GM21723 (cell line): ENCODE measurements around the gene CHRDL2.

ENCODE experiments used
- ATAC-seq: cut with Tn5 transposase; IDR thresholded peaks from one replicate; pipeline ENCODE4 v1.9.1; 2021; ENCODE audit warnings: mild to moderate bottlenecking, moderate library complexity; ENCODE audit not compliant: unreplicated experiment

Gene CHRDL2

DNA sequence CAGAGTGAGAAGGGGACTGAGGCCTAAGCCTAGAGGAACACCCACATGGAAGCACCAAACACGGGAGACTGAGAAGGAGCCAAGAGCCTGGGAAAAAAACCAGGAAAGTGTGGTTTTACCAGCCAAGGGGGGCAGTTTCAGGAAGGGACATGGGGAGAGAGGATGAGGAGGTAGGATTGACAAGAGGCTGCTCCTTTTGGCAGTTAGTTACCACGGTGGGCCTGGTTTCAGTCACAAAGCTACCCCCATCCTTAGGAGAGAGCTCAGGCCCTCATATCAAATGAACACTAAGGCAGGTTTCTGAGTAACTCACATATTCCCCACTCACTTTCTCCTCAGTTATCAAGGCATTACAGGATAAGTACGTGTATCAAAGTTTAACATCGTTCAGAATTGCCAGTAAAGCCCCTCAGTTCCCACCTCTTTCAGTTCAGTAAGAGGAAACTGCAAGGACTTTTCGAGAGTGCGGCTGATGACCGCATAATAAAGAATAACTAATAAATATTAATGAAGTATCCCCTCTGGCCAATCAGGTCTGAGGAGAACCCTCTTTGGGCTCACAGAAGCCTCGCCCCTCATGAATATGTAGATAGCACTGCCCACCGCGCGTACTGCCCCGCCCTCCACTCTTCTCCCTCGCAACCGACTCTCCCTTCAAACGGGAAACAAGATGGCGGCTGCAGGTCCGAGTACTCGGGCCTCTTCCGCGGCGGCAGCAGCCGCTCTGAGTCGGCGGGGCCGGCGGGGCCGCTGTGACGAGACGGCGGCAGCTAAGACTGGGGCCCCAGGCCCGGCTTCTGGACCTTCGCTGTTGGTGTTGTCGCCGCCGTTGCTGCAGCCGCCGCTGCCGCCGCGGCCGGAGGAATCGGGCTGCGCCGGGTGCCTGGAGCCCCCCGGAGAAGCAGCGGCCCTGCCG, 17.2 kb upstream of the CHRDL2 start, which contains the start of gene RNF169:
Gene RNF169, plus strand, starts transcription at position 639 of the 916 bp plus-strand sequence. Its CDS starts 32 bp downstream, at position 671.
- peak; percentile 98 for ATAC-seq

DNA sequence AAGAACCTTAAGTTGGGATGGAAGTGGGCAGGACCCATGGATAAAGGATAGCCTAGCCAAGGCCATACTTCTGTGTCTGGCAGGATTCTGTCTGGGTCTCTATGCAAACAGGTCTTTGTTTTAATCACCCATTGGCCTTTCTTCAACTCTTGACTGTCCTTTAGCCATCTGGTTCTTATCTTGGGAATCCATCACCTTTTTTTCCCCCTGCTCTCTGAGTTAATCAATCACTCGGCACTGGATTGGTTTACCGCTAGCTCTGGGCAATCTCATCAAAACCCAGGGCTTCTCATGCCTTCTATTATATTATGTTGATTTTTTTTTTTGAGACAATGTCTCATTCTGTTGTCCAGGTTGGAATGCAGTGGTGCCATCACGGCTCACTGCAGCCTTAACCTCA, 15.6 kb upstream of the CHRDL2 start:
- ATAC-seq = no peak

- no peak for ATAC-seq
These were observed 13.1 kb upstream of the CHRDL2 start for GRCh38 chr11:74744277-74744676.

DNA sequence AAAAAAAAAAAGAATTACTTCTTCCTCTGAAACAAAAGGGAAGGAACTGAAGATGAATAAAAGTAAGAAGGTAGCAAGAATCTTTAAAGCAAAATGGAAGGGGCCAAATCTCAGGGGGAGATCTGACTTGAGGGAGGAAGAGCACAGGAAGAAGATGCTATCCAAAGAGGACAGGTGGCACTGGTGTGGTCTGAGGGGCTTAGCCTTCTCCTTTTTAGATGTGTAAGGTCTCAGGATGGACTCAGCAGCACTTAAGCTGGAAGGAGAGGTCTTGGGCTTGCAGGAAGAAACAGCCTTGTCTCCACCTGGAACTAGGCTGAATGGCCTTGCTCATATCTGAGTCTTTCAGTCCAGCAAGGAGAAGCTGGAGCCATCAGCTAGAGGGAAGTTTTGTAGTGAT, 12.4 kb upstream of the CHRDL2 start:
- no peak for ATAC-seq

DNA sequence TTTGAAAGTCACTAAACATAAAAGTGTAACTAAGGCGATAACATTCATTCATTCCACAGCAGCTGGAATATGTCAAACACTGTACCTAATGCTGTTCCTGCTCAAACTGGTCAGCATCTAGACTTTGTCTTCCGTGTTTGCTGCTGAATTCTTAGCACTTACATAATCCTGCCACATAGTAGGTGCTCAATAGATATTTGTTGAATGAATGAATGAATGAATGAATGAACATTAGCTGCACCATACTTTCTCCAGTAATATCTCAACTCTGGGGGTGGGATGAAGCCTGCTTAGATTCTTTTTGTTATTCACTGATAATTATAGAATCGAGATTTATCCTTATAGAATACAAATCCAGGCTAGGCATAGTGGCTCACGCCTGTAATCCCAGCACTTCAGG, 10.8 kb upstream of the CHRDL2 start:
- no peak for ATAC-seq

DNA sequence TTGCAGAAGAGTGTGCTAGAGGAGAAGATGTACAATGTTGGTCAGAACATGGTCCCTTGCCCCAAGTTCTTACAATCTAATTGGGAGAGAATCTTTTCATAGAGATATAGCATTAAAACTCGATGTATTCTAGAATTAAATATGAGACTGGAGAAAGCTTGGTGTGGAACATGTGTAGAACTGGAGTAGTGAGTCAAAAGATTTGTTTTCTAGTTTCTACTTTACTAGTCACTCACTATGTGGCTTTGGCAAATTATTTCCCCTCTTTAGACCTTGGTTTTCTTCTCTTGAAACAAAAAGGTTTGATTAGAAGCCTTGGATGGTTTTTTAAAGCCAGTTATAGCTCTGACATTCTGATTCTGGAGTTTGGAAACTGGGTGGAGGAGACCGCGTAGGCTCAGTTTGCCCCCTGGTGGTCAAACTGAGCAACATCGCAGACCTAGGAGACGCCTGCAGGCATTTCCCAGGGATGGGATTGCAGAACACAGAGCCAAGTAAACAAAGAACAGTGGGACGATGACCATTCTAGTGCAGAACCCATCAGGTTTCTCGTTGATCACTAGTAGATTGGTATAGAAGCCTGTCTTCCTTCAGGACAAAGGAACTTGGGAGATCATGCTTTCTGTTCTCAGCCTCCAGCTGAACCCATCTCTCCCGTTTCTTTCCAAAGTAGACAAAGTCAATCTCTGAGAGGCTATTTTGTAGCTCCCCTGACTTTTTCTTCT, 8.5 kb upstream of the CHRDL2 start:
- no peak for ATAC-seq

DNA sequence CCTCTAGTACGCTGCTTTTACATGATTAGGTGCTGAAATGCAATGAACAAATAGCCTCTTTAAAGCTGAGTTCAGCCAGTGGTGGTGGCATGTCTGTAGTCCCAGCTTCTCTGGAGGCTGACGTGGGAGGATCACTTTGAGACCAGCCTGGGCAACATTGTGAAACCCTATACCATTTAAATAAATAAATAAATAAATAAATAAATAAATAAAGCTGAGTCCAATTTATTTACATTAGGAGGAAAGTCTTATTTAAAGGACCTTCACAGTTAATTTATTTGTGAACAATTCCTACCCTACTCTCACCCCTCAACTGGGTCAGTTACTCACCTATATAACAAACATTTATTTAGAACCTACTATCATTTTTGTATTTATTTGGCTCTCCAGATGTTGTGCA, 4.8 kb upstream of the CHRDL2 start:
- no peak for ATAC-seq

DNA sequence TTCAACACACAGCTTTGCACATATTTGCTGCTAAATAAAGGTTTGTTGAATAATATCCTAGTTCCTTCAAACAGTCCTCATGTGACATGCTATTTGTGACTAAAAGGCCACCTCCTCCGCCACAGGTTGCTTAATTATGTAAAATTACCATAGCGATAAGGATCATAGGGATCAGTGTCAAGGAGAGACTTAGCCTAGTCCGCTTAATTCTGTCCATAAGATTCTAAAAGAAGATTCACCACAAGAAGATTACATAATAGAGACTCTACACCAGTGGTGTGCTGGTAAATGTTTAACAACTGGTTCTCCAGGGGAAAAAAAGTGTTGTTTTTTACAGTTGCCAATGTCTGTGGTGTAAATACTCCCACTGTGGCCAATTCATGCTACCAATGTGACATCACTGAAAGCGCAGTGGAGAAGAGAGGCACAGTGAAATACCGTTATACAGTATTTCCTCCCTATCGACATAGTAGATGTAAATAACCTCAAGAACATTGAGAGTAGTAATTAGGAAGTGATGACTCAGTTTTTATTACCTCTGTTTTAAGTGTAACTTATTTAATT, 4.2 kb upstream of the CHRDL2 start:
- ATAC-seq = no peak

DNA sequence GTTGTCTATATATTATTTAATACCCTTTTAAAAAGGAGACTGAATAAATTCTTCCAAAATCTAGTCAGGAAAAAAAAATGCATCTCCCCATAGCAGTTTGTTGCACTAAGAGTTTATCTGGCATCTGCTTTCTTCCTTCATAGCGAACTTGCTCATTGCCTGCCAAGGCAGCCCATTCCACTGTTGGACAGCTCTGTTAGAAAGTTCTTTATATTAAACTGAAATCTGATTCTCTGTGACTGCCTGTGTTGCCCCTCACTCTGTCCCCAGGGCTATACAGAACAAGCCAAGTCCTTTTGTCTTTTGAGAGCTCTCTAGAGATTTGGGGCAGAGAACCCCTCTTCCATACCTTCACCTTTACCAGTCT, 3.3 kb upstream of the CHRDL2 start:
- no peak for ATAC-seq

DNA sequence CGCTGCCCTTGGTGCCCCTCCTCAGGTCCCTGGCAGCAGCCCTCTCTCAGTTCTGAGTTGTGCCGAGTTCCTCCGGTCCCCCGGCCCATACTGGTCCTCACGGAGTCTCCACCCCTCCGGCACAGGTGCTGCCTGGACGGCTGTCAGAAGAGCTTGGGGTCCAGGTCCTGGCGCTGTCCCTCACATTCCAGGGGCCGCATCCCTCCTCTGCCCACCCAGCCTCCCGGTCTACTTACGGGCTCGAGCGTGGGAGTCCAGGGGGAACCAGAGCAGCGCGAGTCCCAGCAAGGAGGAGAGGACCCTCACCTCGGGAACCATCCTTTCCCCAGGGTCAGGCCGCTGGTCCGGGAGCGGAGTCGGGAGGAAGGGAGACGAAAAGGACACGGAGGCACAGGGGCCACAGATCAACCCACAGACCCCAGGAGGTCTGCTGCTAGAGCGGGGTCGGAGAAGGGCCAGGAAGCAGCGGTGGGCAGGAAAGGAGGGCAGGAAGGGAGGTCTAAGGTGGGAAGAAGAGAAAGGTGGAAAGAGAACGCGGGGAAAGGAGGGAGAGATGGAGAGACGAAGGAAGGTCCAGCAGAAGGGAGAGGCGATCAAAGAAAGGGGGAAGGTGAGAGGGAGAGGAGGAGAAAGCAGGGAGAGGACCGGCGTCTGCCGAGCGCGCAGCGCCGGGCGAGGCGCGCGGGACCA, 510 bp downstream of the CHRDL2 start:
- ATAC-seq = no peak

DNA sequence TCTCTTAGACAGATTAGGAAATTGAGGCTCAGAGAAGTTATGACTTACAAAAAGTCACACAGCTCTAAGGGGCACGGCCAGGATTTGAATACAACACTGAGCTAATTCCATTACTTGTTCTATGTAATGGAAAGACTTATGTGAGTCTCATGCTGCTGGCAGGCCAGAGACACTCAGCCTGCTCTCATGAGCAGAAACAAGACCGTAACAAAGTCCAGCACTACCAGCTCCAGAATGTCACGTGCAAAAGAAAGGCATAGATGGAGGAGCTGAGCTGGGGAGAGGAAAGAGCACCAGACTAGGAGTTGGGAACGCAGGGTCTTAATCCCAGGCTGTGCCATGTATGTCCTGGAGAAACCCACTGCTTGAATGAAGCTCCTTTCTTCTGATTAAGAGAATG, 1.8 kb downstream of the CHRDL2 start:
- ATAC-seq = no peak

GRCh38 chr11:74726547-74727182, 4.6 kb downstream of the CHRDL2 start:
- ATAC-seq = peak; percentile 71

DNA sequence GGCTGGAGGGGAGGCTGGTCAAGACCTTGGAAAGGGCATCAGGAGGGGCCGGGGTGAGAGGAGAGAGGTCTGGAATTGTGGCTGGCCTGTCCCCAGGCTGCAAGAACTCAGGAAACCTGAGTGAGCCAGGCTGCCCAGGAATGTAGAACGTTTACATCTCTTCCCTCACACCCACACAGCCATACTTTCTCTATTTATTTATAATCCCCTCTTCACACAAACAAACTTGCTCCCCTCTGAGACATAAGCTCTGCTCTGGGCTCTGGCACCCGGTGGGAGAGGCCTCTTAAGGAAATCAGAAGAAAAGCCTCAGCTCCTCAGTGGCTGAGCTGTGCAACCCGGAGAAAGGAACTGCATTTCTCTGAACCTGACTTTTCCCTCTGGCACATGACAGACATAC, 5.5 kb downstream of the CHRDL2 start:
- ATAC-seq = no peak

- ATAC-seq = no peak
These were observed 7.7 kb downstream of the CHRDL2 start for GRCh38 chr11:74723511-74723910.

DNA sequence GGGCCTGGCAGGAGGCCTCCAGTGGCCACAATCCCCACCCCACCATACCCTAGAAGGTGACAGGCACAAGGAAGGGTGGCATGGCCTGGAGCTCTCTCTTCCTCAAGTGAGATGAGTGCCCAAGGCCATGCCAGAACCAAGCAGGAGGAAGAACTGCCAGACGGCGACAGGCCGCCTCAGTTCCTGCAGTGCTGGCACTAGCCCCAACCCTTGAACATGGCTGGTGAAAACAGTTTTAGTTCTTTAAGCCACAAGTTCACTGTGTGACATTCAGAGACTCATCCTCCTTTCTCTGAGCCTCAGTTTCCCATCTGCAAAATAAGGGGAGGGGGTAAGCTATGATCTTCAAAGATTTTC, 9.8 kb downstream of the CHRDL2 start:
- no peak for ATAC-seq

- no peak for ATAC-seq
These were observed 10.4 kb downstream of the CHRDL2 start for GRCh38 chr11:74720596-74721478.

DNA sequence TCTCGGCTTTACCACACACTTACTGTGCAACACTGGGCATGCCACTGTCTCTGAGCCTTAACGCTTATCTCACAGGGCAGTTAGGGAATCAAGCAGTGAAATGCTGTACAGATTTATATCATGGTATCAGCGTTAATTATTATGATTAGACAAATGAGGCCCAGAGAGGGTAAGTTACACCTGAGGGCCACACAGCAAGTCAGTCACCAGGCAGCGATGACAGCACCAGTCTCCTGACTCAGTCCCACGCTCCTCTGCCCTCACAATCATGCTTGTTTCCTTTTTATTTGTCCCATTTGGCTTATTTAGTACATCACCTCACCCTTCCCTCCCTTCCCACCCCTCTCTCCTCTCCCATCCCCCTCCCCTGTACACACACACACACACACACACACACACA, 12.2 kb downstream of the CHRDL2 start:
- ATAC-seq = no peak

DNA sequence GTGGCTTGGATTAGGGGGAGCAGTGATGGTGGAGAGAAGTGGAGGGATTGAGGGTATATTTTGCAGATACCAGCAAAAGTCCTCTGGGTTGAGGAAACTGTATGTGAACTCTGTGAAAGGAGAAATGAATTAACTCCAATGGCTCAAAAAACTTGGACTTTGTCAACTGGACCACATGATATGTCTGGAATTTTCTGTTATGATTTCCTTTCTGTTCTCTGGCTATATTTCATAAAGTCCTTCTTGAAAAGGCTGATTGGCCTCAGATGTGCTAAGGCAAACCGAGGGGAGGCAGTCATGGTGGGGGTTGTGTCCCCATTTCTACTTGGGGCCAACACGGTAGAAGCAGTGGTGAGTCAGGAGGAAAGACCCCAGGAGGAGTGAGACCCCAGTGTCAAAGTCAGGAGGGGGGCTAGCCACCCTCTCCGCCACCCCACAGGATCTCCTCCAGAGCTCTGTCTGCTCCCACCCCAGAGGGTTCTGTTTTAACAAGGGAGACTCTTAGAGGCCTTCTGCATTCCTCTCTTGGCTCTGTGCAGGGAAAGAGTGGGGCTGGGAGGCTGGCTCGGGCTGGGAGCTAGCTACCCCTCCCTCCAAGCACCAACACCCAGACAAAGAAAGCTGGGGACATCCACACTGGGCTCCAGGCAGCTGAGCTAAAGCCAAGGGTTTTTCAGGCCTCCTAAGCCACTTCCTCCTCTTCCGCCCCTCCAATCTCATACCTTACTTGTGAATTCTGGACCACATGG, 13.8 kb downstream of the CHRDL2 start:
- no peak for ATAC-seq

DNA sequence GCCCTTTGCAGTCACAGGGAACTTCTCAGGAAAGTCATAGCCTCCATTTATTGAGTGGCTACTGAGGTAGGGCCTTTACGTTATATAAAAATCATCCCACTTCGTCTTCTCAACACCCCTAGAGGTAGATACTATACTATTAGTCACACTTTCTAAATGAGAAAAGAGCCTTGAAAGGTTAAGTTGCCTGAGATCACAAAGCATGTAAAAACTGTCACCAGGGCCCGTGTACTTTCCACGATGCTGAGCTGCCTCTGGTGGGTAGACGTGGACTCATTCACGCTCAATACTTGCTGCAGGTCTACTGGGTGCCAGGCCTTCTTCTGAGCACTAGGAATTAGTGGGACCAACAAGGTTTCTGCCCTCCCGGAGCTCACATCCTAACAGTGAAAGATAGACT, 16.3 kb downstream of the CHRDL2 start:
- no peak for ATAC-seq
